Activated CD8-positive, alpha-beta memory T cell treated with anti-CD3 and anti-CD28 coated beads for 24 hours (primary cell): ENCODE measurements around the gene HRK.
"Not testable (repeated sequence)": the region's sequence is repeated elsewhere in the genome, so short reads cannot be mapped to it uniquely, and the experiment has no call there.

Experiments
- DNase-seq: peaks from one replicate; pipeline ENCODE4 v3.0.0-alpha.2; 2020

HRK gene

DNA sequence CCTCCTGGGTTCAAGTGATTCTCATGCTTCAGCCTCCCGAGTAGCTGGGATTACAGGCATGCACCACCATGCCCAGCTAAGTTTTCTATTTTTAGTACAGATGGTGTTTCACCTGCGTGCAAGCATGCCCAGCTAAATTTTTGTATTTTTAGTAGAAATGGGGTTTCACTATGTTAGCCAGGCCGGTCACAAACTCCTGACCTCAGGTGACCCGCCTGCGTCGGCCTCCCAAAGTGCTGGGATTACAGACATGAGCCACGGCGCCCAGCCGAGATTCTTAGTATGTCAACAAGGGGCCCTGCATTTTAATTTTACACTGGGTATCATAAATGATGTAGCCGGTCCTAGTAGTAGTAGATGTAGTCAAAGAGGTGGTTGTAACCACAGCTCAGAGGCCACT, 66.5 kb downstream of the HRK start:
- DNase-seq = not testable (repeated sequence)

DNA sequence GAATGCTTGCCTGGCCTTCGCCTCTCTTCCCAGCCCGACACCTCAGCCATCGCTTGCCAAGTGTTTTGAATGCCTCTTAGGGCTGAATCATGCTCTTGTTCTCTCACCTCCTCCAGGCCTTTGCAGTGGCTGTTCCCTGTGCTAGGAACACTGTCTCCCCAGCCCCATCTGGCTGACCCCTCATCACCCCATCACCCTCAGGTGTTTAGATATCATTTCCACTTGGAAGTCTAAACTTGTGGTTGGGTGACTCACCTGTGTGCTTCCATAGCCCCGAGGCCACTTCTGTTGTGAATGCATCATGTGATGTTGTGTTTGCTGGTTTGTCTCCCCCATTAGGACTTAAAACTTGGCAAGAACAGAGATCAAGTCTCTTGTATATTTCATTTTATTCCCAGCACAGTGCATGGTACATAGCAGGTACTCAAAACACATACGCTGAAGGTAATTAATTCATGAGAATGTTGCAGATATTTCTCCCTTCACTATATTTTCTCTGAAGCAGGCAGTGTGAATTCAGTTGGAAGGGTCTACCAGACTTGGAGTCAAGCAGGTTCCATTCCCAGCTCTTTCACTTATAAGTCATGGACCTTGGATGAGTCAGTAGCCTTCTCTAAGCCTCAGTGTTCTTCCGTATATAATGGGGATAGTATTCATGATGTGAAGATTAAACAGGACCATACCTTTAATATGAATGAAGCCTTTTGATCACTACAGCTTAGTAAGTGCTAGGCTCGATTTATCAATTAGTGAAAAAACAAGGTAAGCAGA, 67.8 kb downstream of the HRK start:
- no peak for DNase-seq

DNA sequence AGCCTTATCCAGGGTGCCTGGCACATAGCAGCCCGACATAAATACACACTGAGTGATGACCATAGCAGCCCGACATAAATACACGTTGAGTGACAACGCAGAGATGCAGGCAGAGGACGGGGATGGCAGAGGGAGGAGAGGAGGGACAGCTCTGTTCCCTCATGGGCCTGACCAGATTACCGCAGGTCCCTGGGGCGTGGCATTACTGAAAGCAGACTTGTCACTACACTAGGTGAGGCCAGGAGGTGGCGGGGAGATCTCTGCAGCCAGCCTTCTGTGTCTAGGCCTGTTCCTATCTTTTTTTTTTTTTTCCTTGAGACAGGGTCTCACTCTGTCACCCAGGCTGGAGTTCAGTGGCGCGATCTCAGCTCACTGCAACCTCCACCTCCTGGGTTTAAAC, 69.0 kb downstream of the HRK start:
- no peak for DNase-seq

DNA sequence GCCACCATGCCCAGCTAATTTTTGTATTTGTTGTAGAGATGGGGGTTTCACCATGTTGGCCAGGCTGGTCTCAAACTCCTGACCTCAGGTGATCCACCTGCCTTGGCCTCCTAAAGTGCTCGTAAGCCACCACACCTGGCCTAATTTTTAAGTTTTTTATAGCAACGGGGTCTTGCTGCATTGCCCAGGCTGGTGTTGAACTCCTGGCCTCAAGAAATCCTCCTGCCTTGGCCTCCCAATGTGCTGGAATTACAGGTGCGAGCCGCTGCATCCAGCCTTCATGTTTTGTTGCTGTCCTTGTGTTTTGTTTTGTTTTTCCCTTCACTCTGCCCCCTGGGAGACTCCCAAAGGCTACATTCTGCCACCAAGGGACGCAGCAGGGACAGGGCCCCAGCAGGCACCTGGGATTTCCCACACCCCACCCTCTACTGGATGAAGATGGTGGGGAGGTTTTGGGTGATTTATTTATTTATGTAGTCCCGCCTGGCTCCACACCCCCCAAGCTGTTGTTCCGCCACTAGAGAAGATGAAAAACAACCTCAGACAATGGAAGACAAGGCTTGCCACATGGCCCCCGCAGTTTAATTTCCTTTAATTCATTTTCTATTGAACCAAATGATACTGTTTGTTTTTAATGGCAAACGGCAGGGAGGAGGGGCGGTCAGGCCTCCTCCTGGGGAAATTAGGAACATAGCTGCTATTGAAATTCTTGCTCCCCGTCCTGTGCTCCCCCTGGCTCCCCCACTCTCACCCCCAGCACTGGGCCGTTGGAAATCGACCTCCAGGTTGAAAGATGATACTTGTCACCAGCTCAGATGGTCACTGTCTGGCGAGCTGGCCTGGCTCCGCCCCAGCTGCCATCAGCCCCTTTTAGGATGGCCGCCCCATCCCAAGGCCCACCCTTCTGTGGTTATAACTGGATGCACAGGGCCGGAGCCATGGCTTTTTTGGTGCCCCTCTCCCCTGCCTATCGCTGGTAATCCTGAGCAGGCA, 72.8 kb downstream of the HRK start:
- DNase-seq = no peak

DNA sequence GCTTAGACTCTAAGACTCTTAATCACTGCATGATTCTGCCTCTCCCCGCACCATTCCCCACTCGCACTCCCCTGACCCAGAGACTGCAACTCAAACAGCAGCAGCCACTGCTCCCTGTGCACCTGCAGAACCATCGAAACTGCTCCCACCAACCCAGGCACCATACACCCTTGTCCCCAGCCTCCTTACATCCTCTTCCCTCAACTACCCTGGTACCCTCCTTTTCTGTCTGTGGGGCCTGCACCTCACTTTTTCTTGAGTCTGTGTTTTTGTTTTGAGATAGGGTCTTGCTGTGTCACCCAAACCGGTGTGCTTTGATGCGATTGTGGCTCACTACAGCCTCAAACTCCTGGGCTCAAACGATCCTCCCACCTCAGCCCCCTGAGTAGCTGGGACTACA, 73.7 kb downstream of the HRK start:
- no peak for DNase-seq

DNA sequence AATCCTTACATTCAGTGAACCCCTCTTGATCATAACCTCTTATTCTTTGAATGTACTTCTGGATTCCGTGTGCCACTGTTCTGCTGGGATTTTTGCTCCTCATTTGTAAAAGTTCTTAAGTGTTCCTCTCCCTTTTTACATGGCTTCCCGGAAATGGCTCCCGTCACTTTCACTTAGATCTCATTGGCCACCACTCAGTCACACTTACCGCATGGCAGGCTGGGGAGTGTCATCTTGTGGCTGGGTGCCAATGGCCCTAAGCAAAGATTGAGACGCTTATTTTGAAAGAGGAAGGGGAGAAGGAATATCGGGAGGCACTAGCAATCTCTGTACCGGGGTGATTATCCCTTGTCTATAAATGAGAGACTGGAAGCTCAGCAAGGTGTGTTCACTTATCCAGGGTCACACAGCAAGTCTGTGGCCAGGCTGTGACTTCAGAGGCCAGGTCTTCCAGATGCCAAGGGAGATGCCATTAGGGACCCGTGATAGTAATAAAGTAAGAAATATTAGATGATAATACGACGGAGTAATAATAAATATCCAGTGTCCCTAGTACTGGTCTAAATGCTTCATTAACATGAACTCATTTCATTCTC, 74.3 kb downstream of the HRK start:
- no peak for DNase-seq
